Endothelial cell of umbilical vein (primary cell): Measurements from ENCODE around the gene SOCS3.

Source experiments
- EZH2 ChIP-seq: IDR thresholded peaks from 2 replicates; pipeline ENCODE4 v1.6.1; 2012; ENCODE audit warnings: borderline replicate concordance, low read depth, mild to moderate bottlenecking, moderate library complexity, low read length, inconsistent platforms; ENCODE audit not compliant: severe bottlenecking
- FOS ChIP-seq: IDR thresholded peaks from 2 replicates; pipeline ENCODE4 v1.6.1; 2011; ENCODE audit warnings: mild to moderate bottlenecking, low read length, moderate library complexity, borderline replicate concordance; ENCODE audit not compliant: insufficient read depth
- GATA2 ChIP-seq: IDR thresholded peaks from 2 replicates; pipeline ENCODE4 v1.7.0; 2011; ENCODE audit warnings: low read depth, mild to moderate bottlenecking, moderate library complexity, mixed read lengths, low read length; ENCODE audit not compliant: insufficient read length, insufficient read depth
- JUN ChIP-seq: IDR thresholded peaks from 2 replicates; pipeline ENCODE4 v1.6.1; 2011; ENCODE audit warnings: borderline replicate concordance, low read depth; ENCODE audit not compliant: insufficient read length, insufficient read depth
- MAX ChIP-seq: IDR thresholded peaks from 2 replicates; pipeline ENCODE4 v1.6.1; 2011; ENCODE audit not compliant: insufficient read depth, insufficient read length
- MYC ChIP-seq: IDR thresholded peaks from one replicate; pipeline ENCODE4 v1.6.1; 2011; ENCODE audit warnings: mild to moderate bottlenecking, low read depth, low read length
- POLR2A ChIP-seq: IDR thresholded peaks from 2 replicates; pipeline ENCODE4 v1.6.1; 2012; ENCODE audit warnings: low read depth, mild to moderate bottlenecking, control low read depth, low read length
- POLR2AphosphoS5 ChIP-seq: IDR thresholded peaks from 2 replicates; pipeline ENCODE4 v1.6.1; 2012; ENCODE audit warnings: low read depth, mild to moderate bottlenecking, control low read depth, low read length, moderate library complexity; ENCODE audit not compliant: insufficient read depth
- TF ChIP-seq, protein P1 (sequence below), 2 donors: IDR thresholded peaks; 1 replicate in 1 of 2; 2 replicates in 1 of 2; pipeline ENCODE4 v1.5.1; 2011; ENCODE audit warnings: low read length in 2 of 2, mild to moderate bottlenecking in 2 of 2, moderate library complexity in 2 of 2, control low read depth in 1 of 2, inconsistent platforms in 1 of 2, low read depth in 1 of 2; ENCODE audit not compliant: insufficient read depth in 1 of 2; ENCODE audit errors: extremely low read depth in 1 of 2

DNA sequence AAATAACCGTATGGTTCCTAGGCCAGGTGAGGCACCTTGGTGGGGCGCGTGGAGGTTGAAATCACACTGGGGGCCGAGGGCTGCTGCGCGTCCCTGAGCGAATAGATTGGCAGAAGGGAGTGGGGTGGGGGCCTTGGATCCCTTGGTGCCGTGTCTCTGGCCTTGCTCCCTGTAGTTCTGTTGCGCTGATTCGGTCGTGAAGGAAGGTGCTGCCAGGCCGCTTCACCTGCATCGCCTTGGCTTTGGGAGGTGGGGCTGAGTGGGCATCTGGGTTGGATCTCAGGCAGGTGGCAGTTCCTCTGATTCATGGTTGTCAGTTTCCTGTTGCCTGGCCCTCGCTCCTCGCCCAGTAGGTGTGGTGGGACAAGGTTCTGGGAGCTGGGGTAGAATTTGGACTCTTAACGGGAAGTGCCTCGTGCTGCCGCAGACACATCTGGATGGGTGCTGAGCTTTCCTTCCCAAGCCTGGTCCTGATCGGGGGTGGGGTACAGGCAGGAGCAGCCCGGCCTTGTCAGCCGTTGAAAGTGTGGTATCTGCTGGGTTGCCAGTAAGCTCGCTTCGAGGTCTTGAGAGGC is 48.7 kb upstream of the SOCS3 start:
- TF ChIP-seq, protein P1, sequence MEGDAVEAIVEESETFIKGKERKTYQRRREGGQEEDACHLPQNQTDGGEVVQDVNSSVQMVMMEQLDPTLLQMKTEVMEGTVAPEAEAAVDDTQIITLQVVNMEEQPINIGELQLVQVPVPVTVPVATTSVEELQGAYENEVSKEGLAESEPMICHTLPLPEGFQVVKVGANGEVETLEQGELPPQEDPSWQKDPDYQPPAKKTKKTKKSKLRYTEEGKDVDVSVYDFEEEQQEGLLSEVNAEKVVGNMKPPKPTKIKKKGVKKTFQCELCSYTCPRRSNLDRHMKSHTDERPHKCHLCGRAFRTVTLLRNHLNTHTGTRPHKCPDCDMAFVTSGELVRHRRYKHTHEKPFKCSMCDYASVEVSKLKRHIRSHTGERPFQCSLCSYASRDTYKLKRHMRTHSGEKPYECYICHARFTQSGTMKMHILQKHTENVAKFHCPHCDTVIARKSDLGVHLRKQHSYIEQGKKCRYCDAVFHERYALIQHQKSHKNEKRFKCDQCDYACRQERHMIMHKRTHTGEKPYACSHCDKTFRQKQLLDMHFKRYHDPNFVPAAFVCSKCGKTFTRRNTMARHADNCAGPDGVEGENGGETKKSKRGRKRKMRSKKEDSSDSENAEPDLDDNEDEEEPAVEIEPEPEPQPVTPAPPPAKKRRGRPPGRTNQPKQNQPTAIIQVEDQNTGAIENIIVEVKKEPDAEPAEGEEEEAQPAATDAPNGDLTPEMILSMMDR (IDR thresholded peaks at IDR 0.05; ENCODE audit: extremely low read depth in 1 of 2, insufficient read depth in 1 of 2, low read depth in 1 of 2, low read length in 2 of 2), result no peak
- TF ChIP-seq MAX, result no peak
- no peak for TF ChIP-seq EZH2
- TF ChIP-seq POLR2AphosphoS5, result no peak
- TF ChIP-seq POLR2A, result no peak
- TF ChIP-seq GATA2, result no peak
- TF ChIP-seq JUN, result no peak
- no peak for TF ChIP-seq FOS
- no peak for TF ChIP-seq MYC
